Measurements from ENCODE around the gene NNMT. TPM values are rescaled to one million over a fixed set of nuclear protein-coding genes. Genes with fewer than 3 reads are reported as not detected.

Gene NNMT
- polyA plus RNA-seq, 2 donors = 23.5 to 69.1 TPM

GRCh38 chr11:114255289-114255688 lies 40.9 kb upstream of the NNMT start:
- H3K9me3 ChIP-seq (ENCODE audit: control insufficient read depth in 2 of 2, insufficient read depth in 1 of 2, low read depth in 1 of 2, low read length in 1 of 2) = no peaks in the 10 kb centered on the region
- WGBS, 2 donors = 91 to 92% methylated on average over 11 of the region's 11 CpGs
- H3K4me3 ChIP-seq (ENCODE audit: low read depth in 1 of 2, low read length in 2 of 2) = no peak overlapping the region
- no peak overlapping the region for H3K27ac ChIP-seq (ENCODE audit: low read depth in 2 of 2, low read length in 1 of 2)
- H3K4me1 ChIP-seq (ENCODE audit: control insufficient read depth in 2 of 2, insufficient read depth in 2 of 2, low read length in 1 of 2) = peaks cover 0 to 10% of the 10 kb centered on the region in 2 donors
- peaks cover under 1 to 5% of the 10 kb centered on the region in 2 donors for H3K36me3 ChIP-seq (ENCODE audit: control insufficient read depth in 2 of 2, insufficient read depth in 2 of 2, low read length in 1 of 2)
- no peaks in the 10 kb centered on the region for H3K27me3 ChIP-seq (ENCODE audit: control insufficient read depth in 1 of 2, insufficient read depth in 2 of 2, low read length in 2 of 2)

GRCh38 chr11:114256176-114256966 lies 39.8 kb upstream of the NNMT start:
- no peaks in the 10 kb centered on the region for H3K27me3 ChIP-seq (ENCODE audit: control insufficient read depth in 1 of 2, insufficient read depth in 2 of 2, low read length in 2 of 2)
- peaks cover 0 to 10% of the 10 kb centered on the region in 2 donors for H3K4me1 ChIP-seq (ENCODE audit: control insufficient read depth in 2 of 2, insufficient read depth in 2 of 2, low read length in 1 of 2)
- no peak overlapping the region for H3K4me3 ChIP-seq (ENCODE audit: low read depth in 1 of 2, low read length in 2 of 2)
- WGBS, 2 donors = 88 to 89% methylated on average over 20 of the region's 20 CpGs
- no peaks in the 10 kb centered on the region for H3K9me3 ChIP-seq (ENCODE audit: control insufficient read depth in 2 of 2, insufficient read depth in 1 of 2, low read depth in 1 of 2, low read length in 1 of 2)
- H3K36me3 ChIP-seq (ENCODE audit: control insufficient read depth in 2 of 2, insufficient read depth in 2 of 2, low read length in 1 of 2) = peaks cover 0 to 3% of the 10 kb centered on the region in 2 donors
- peak overlapping the region in 1 of 2 donors; percentile 25 for H3K27ac ChIP-seq (ENCODE audit: low read depth in 2 of 2, low read length in 1 of 2)

- H3K36me3 ChIP-seq (ENCODE audit: control insufficient read depth in 2 of 2, insufficient read depth in 2 of 2, low read length in 1 of 2) = no peaks in the 10 kb centered on the region
- H3K27ac ChIP-seq (ENCODE audit: low read depth in 2 of 2, low read length in 1 of 2) = peak overlapping the region; percentile 22 to 25
- WGBS, 2 donors = 90 to 91% methylated on average over 10 of the region's 10 CpGs
- H3K27me3 ChIP-seq (ENCODE audit: control insufficient read depth in 1 of 2, insufficient read depth in 2 of 2, low read length in 2 of 2) = no peaks in the 10 kb centered on the region
- H3K4me1 ChIP-seq (ENCODE audit: control insufficient read depth in 2 of 2, insufficient read depth in 2 of 2, low read length in 1 of 2) = peaks cover 0 to 10% of the 10 kb centered on the region in 2 donors
- no peak overlapping the region for H3K4me3 ChIP-seq (ENCODE audit: low read depth in 1 of 2, low read length in 2 of 2)
- no peaks in the 10 kb centered on the region for H3K9me3 ChIP-seq (ENCODE audit: control insufficient read depth in 2 of 2, insufficient read depth in 1 of 2, low read depth in 1 of 2, low read length in 1 of 2)
These were observed 39.3 kb upstream of the NNMT start for GRCh38 chr11:114256967-114257286.

GRCh38 chr11:114257621-114258558 lies 38.3 kb upstream of the NNMT start:
- Histone ChIP-seq H3K27ac (ENCODE audit: low read depth in 2 of 2, low read length in 1 of 2) (peak overlapping the region; percentile 49 to 69), H3K36me3 (ENCODE audit: control insufficient read depth in 2 of 2, insufficient read depth in 2 of 2, low read length in 1 of 2) (no peaks in the 10 kb centered on the region), H3K27me3 (ENCODE audit: control insufficient read depth in 1 of 2, insufficient read depth in 2 of 2, low read length in 2 of 2) (no peaks in the 10 kb centered on the region), H3K4me1 (ENCODE audit: control insufficient read depth in 2 of 2, insufficient read depth in 2 of 2, low read length in 1 of 2) (peaks cover 0 to 10% of the 10 kb centered on the region in 2 donors), H3K9me3 (ENCODE audit: control insufficient read depth in 2 of 2, insufficient read depth in 1 of 2, low read depth in 1 of 2, low read length in 1 of 2) (no peaks in the 10 kb centered on the region), H3K4me3 (ENCODE audit: low read depth in 1 of 2, low read length in 2 of 2) (no peak overlapping the region)
- 44 to 55% methylated on average over 29 of the region's 29 CpGs for WGBS, 2 donors

- Histone ChIP-seq H3K4me3 (ENCODE audit: low read depth in 1 of 2, low read length in 2 of 2) (no peak overlapping the region), H3K27me3 (ENCODE audit: control insufficient read depth in 1 of 2, insufficient read depth in 2 of 2, low read length in 2 of 2) (no peaks in the 10 kb centered on the region), H3K9me3 (ENCODE audit: control insufficient read depth in 2 of 2, insufficient read depth in 1 of 2, low read depth in 1 of 2, low read length in 1 of 2) (no peaks in the 10 kb centered on the region), H3K4me1 (ENCODE audit: control insufficient read depth in 2 of 2, insufficient read depth in 2 of 2, low read length in 1 of 2) (peaks cover 0 to 10% of the 10 kb centered on the region in 2 donors), H3K27ac (ENCODE audit: low read depth in 2 of 2, low read length in 1 of 2) (peak overlapping the region; percentile 49 to 51), H3K36me3 (ENCODE audit: control insufficient read depth in 2 of 2, insufficient read depth in 2 of 2, low read length in 1 of 2) (no peaks in the 10 kb centered on the region)
- WGBS, 2 donors = 78 to 79% methylated on average over 7 of the region's 7 CpGs
These were observed 37.5 kb upstream of the NNMT start for GRCh38 chr11:114258696-114259095.

- no peaks in the 10 kb centered on the region for H3K36me3 ChIP-seq (ENCODE audit: control insufficient read depth in 2 of 2, insufficient read depth in 2 of 2, low read length in 1 of 2)
- H3K4me3 ChIP-seq (ENCODE audit: low read depth in 1 of 2, low read length in 2 of 2) = no peak overlapping the region
- no peaks in the 10 kb centered on the region for H3K27me3 ChIP-seq (ENCODE audit: control insufficient read depth in 1 of 2, insufficient read depth in 2 of 2, low read length in 2 of 2)
- peak overlapping the region in 1 of 2 donors; percentile 49 for H3K27ac ChIP-seq (ENCODE audit: low read depth in 2 of 2, low read length in 1 of 2)
- 48 to 61% methylated on average over 10 of the region's 10 CpGs for WGBS, 2 donors
- peaks cover 0 to 10% of the 10 kb centered on the region in 2 donors for H3K4me1 ChIP-seq (ENCODE audit: control insufficient read depth in 2 of 2, insufficient read depth in 2 of 2, low read length in 1 of 2)
- H3K9me3 ChIP-seq (ENCODE audit: control insufficient read depth in 2 of 2, insufficient read depth in 1 of 2, low read depth in 1 of 2, low read length in 1 of 2) = no peaks in the 10 kb centered on the region
These were observed 37.1 kb upstream of the NNMT start for GRCh38 chr11:114259124-114259526.

- no peak overlapping the region for H3K27ac ChIP-seq (ENCODE audit: low read depth in 2 of 2, low read length in 1 of 2)
- 75 to 78% methylated on average over 11 to 12 of the region's 12 CpGs for WGBS, 2 donors
- peaks cover 0 to 10% of the 10 kb centered on the region in 2 donors for H3K4me1 ChIP-seq (ENCODE audit: control insufficient read depth in 2 of 2, insufficient read depth in 2 of 2, low read length in 1 of 2)
- no peak overlapping the region for H3K4me3 ChIP-seq (ENCODE audit: low read depth in 1 of 2, low read length in 2 of 2)
- H3K9me3 ChIP-seq (ENCODE audit: control insufficient read depth in 2 of 2, insufficient read depth in 1 of 2, low read depth in 1 of 2, low read length in 1 of 2) = no peaks in the 10 kb centered on the region
- H3K27me3 ChIP-seq (ENCODE audit: control insufficient read depth in 1 of 2, insufficient read depth in 2 of 2, low read length in 2 of 2) = no peaks in the 10 kb centered on the region
- H3K36me3 ChIP-seq (ENCODE audit: control insufficient read depth in 2 of 2, insufficient read depth in 2 of 2, low read length in 1 of 2) = no peaks in the 10 kb centered on the region
These were observed 36.6 kb upstream of the NNMT start for GRCh38 chr11:114259551-114259983.

GRCh38 chr11:114260077-114260476 lies 36.1 kb upstream of the NNMT start:
- Histone ChIP-seq H3K36me3 (ENCODE audit: control insufficient read depth in 2 of 2, insufficient read depth in 2 of 2, low read length in 1 of 2) (no peaks in the 10 kb centered on the region), H3K4me1 (ENCODE audit: control insufficient read depth in 2 of 2, insufficient read depth in 2 of 2, low read length in 1 of 2) (peaks cover 0 to 10% of the 10 kb centered on the region in 2 donors), H3K27me3 (ENCODE audit: control insufficient read depth in 1 of 2, insufficient read depth in 2 of 2, low read length in 2 of 2) (no peaks in the 10 kb centered on the region), H3K27ac (ENCODE audit: low read depth in 2 of 2, low read length in 1 of 2) (peak overlapping the region in 1 of 2 donors; percentile 30), H3K4me3 (ENCODE audit: low read depth in 1 of 2, low read length in 2 of 2) (no peak overlapping the region), H3K9me3 (ENCODE audit: control insufficient read depth in 2 of 2, insufficient read depth in 1 of 2, low read depth in 1 of 2, low read length in 1 of 2) (no peaks in the 10 kb centered on the region)
- WGBS, 2 donors = 87 to 88% methylated on average over 6 of the region's 6 CpGs

GRCh38 chr11:114260483-114260882 lies 35.7 kb upstream of the NNMT start:
- peaks cover 0 to 10% of the 10 kb centered on the region in 2 donors for H3K4me1 ChIP-seq (ENCODE audit: control insufficient read depth in 2 of 2, insufficient read depth in 2 of 2, low read length in 1 of 2)
- no peaks in the 10 kb centered on the region for H3K36me3 ChIP-seq (ENCODE audit: control insufficient read depth in 2 of 2, insufficient read depth in 2 of 2, low read length in 1 of 2)
- WGBS, 2 donors = 53 to 75% methylated on average over 9 of the region's 9 CpGs

More at GRCh38 chr11:114260483-114260882, 35.7 kb upstream of the NNMT start:
- Histone ChIP-seq H3K4me3 (ENCODE audit: low read depth in 1 of 2, low read length in 2 of 2) (no peak overlapping the region), H3K27ac (ENCODE audit: low read depth in 2 of 2, low read length in 1 of 2) (peak overlapping the region in 1 of 2 donors; percentile 30), H3K9me3 (ENCODE audit: control insufficient read depth in 2 of 2, insufficient read depth in 1 of 2, low read depth in 1 of 2, low read length in 1 of 2) (no peaks in the 10 kb centered on the region), H3K27me3 (ENCODE audit: control insufficient read depth in 1 of 2, insufficient read depth in 2 of 2, low read length in 2 of 2) (no peaks in the 10 kb centered on the region)

Data from esophagus (tissue), 2 donors.